ENCODE results near the gene CACNB1.
"Not testable (repeated sequence)": the region's sequence is repeated elsewhere in the genome, so short reads cannot be mapped to it uniquely, and the experiment has no call there.

CACNB1 gene

DNA sequence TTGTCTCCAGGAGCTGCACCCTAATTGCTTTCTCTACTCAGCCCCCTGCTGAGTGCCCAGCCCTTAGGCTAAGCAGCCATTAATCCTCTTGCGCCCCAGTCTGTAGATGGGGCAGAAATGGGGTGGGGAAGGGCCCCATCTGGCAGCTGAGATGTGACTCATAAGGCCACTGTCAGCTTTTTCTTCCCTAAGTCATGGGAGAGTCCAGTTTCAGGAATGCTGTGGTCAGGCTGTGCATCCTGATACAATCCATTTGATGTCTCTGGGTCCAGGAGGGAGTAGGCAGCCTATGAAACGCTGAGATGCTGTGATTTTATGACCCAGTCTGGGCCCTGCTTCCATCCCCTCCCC lies 58.3 kb downstream of the CACNB1 start:
- peak overlapping the region; percentile 11; the same call in 1 of the 2 replicates for H3K27ac ChIP-seq
- TF ChIP-seq, protein P1, sequence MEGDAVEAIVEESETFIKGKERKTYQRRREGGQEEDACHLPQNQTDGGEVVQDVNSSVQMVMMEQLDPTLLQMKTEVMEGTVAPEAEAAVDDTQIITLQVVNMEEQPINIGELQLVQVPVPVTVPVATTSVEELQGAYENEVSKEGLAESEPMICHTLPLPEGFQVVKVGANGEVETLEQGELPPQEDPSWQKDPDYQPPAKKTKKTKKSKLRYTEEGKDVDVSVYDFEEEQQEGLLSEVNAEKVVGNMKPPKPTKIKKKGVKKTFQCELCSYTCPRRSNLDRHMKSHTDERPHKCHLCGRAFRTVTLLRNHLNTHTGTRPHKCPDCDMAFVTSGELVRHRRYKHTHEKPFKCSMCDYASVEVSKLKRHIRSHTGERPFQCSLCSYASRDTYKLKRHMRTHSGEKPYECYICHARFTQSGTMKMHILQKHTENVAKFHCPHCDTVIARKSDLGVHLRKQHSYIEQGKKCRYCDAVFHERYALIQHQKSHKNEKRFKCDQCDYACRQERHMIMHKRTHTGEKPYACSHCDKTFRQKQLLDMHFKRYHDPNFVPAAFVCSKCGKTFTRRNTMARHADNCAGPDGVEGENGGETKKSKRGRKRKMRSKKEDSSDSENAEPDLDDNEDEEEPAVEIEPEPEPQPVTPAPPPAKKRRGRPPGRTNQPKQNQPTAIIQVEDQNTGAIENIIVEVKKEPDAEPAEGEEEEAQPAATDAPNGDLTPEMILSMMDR (conservative IDR thresholded peaks at IDR 0.05): no peak
- TF ChIP-seq ZFX (IDR thresholded peaks at IDR 0.05): no peak

DNA sequence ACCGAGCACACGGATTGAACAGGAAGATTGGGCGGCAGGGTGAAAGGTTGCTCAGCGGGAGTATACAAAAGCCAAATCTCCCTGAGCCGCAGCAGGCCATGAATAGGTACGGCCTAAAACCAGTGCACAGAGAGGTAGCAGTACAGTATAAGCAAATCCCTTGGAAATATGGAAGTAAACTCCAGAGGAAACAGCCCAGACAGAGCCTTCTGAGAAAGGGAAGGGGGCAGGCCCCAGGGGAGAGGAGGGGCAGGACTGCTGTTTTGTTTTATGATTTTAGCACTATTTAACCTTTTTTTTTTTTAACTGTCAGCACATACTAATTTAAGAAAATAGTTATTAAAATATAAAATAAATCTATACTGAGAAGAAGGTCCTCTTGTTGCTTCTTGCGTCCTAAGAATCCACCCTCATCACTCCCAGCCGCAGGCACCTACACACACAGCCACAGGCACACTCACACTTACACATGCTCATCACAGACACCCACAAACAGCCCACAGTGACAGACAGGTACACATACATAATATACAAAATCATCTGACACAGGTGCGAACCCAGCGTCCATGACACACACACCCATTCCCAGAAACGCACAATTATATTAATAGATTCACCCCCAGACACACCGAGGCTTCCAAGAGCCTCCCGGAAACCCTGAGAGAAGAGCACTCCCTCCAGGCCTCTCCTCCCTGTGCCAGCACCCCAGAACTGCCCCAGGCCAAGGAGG lies 58.9 kb downstream of the CACNB1 start:
- no peak for TF ChIP-seq ZFX (IDR thresholded peaks at IDR 0.05)
- TF ChIP-seq, protein P1 (conservative IDR thresholded peaks at IDR 0.05): no peak
- no peak overlapping the region for H3K27ac ChIP-seq

DNA sequence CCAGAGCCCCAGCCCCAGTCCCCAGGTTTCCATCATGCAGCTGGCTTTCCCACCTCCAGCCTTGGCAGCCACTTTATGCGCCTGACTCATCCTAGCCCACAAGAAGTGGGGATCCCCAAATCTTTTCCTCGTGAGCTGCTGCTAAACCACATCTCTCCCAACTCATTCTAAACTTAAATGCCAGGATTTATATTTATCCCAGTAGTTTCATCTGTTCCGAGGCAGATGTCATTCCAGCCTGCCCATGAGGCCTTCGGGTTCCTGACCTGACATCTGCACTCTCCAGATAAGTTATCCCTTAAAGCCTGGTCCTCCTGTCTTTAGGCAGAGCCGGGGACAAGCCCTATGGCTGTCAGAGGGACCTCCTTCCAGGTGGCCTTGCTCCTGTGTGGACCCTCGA lies 62.6 kb downstream of the CACNB1 start:
- no peak overlapping the region for H3K27ac ChIP-seq

DNA sequence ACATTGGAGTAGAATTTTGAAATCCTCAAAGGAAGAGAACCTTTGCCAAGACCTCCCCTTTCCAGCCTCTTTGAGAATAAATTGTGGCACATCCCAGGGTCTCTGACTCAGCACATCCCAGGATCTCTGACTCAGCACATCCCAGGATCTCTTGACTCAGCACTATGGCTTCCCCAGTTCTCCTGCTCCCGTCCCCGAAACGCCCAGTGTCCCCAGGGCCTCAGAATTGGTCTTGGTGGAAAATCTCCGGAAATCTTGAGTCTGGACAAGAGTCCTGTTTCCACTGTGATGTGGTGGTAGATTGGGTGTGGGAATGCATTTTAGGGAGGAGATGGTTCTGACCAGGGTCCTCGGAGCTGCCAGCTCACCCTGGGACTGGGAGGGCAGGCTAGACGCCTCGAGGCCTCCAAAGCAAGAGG lies 65.3 kb downstream of the CACNB1 start:
- TF ChIP-seq, protein P1 (conservative IDR thresholded peaks at IDR 0.05): no peak
- no peak for TF ChIP-seq ZFX (IDR thresholded peaks at IDR 0.05)
- no peak overlapping the region for H3K27ac ChIP-seq

More for the DNA sequence above, 62.6 kb downstream of the CACNB1 start:
- no peak for TF ChIP-seq ZFX (IDR thresholded peaks at IDR 0.05)
- TF ChIP-seq, protein P1 (conservative IDR thresholded peaks at IDR 0.05): no peak

DNA sequence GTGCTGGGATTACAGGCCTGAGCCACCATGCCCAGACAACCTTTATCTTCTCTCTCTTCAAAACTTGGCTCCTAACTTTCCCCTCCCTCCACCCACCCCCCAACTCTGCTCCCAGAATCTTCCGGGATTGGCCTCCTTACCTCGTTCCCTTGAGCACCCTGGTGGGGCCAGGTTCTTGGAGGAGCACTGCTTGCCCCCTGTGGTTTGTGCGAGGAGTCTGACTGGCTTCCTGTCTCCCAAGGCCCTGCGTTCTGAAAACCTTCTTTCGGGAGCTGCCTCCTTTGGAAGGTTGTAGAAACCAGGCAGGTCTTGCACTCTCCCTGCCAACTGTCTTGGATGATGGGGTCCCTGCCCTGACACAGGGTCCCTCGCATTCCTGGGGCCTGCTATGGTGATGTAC lies 65.9 kb downstream of the CACNB1 start:
- TF ChIP-seq, protein P1 (conservative IDR thresholded peaks at IDR 0.05): no peak
- no peak for TF ChIP-seq ZFX (IDR thresholded peaks at IDR 0.05)
- no peak overlapping the region for H3K27ac ChIP-seq

DNA sequence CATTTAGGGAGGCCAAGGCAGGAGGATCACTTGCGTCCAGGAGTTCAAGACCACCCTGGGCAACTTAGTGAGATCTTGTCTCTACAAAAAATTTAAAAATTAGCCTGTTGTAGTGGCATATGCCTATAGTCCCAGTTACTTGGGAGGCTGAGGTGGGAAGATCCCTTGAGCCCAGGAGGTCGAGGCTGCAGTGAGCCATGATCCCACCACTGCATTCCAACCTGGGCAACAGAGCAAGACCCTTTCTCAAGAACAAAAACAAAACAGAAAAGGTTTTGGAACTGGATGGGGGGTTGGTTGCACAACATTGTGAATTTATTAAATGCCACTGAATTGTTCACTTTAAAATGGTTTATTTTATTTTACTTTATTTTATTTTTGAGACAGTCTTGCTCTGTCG lies 67.3 kb downstream of the CACNB1 start:
- TF ChIP-seq ZFX (IDR thresholded peaks at IDR 0.05): no peak
- TF ChIP-seq, protein P1 (conservative IDR thresholded peaks at IDR 0.05): no peak
- no peak overlapping the region for H3K27ac ChIP-seq

DNA sequence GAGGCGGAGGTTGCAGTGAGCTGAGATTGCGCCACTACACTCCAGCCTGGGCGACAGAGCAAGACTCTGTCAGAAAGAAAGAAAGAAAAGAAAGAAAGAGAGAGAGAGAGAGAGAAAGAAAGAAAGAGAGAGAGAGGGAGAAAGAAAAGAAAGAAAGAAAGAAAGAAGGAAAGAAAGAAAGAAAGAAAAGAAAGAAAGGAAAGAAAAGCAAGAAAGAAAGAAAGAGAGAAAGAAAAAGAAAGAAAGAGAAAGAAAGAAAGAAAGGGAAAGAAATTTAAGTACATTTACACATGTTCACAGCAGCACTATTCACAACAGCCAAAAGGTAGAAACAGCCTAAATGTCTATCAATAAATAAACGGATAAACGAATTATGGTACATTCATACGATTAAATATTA lies 67.9 kb downstream of the CACNB1 start:
- H3K27ac ChIP-seq: not testable (repeated sequence)

DNA sequence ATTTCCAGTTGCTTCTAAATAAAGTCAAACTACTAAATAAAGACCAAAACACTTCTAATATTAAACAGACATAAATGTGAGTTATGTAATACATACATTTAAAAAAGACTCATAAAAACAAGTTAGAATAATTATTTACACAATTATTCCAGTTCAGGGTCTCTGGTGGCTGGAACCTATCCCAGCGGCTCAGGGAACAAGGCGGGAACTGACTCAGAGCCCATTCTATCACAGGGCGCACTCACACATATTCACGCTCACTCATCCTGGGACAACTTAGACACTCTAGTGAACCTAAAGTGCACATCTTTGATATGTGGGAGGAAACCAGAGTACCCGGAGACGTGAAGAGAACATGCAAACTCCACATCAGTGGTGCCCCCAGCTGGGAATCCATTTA lies 71.0 kb downstream of the CACNB1 start:
- TF ChIP-seq ZFX (IDR thresholded peaks at IDR 0.05): no peak
- TF ChIP-seq, protein P1 (conservative IDR thresholded peaks at IDR 0.05): no peak
- no peak overlapping the region for H3K27ac ChIP-seq
